Breast epithelium (tissue), 4 donors: Measurements from ENCODE around the gene ZNF518A. TPM values are rescaled to one million over a fixed set of nuclear protein-coding genes. Genes with fewer than 3 reads are reported as not detected.

Source experiments
- DNase-seq, 2 donors: peaks; one replicate each; pipeline ENCODE4 v3.0.0-alpha.2; 2019; ENCODE audit warnings: low spot score in 2 of 2
- H3K27ac ChIP-seq, 2 donors: fragments of 200-600 bp; sonication (generic) in 1 of 2; one replicate each; pipeline ENCODE4 v1.5.1; 2016 to 2019; ENCODE audit warnings: mild to moderate bottlenecking in 1 of 2
- H3K27me3 ChIP-seq, 2 donors: fragments of 200-600 bp; sonication (generic) in 1 of 2; one replicate each; pipeline versions ENCODE4 v1.5.1 to v1.6.0; 2017 to 2019; ENCODE audit warnings: control low read depth in 1 of 2, mild to moderate bottlenecking in 1 of 2
- H3K36me3 ChIP-seq: fragments of 200-600 bp; one replicate; pipeline ENCODE4 v1.5.1; 2019
- H3K4me1 ChIP-seq, 2 donors: fragments of 200-600 bp; sonication (generic); one replicate each; pipeline ENCODE4 v1.5.1; 2016 to 2019; ENCODE audit warnings: control low read depth in 1 of 2
- H3K4me3 ChIP-seq, 3 donors: fragments of 200-600 bp; sonication (generic); 1 replicate in 2 of 3; 2 replicates in 1 of 3; pipeline ENCODE4 v1.5.1; 2016 to 2019; ENCODE audit warnings: mild to moderate bottlenecking in 3 of 3, moderate library complexity in 2 of 3
- H3K9me3 ChIP-seq, 2 donors: fragments of 200-600 bp; sonication (generic) in 1 of 2; one replicate each; pipeline ENCODE4 v1.5.1; 2016 to 2019; ENCODE audit warnings: control low read depth in 1 of 2
- CTCF ChIP-seq, 3 donors: fragments of 450-650 bp; IDR thresholded peaks; one replicate each; pipeline ENCODE4 v1.5.1; 2016 to 2017; ENCODE audit warnings: antibody characterized with exemption in 3 of 3, mild to moderate bottlenecking in 3 of 3, moderate library complexity in 3 of 3
- POLR2A ChIP-seq: fragments of 450-650 bp; IDR thresholded peaks from one replicate; pipeline ENCODE4 v1.6.1; 2016; ENCODE audit warnings: antibody characterized with exemption, mild to moderate bottlenecking, moderate library complexity
- POLR2AphosphoS5 ChIP-seq, 3 donors: sonication (generic); formaldehyde crosslinking; IDR thresholded peaks; one replicate each; pipeline ENCODE4 v1.6.1; 2017; ENCODE audit warnings: antibody characterized with exemption in 3 of 3
- intact Hi-C: fragments of 100-400 bp; cut with DNase I; formaldehyde crosslinking; loops from one replicate; pipeline ENCODE4 v1.15.1; 2023; ENCODE audit warnings: low total_unique reads
- total RNA-seq, 3 donors: library from RNA; depleted of rRNA; stranded (reverse); fragments of >200 nt; gene quantifications; one replicate each; pipeline ENCODE4 v1.1.0, GENCODE V29; 2016

Gene ZNF518A
- total RNA-seq, 3 donors from 2014 or later, result 18.1 to 33.7 (median 22.9) TPM

GRCh38 chr10:96107623-96108038 lies 22.5 kb upstream of the ZNF518A start:
- H3K27ac ChIP-seq, result no peak overlapping the region
- TF ChIP-seq POLR2A (no peak), POLR2AphosphoS5 (IDR thresholded peaks at IDR 0.05) (no peak), CTCF (IDR thresholded peaks at IDR 0.05) (no peak)
- intact Hi-C loops, result no loop called here
- H3K9me3 ChIP-seq, result peaks cover 0 to 7% of the 10 kb centered on the region in 2 donors
- H3K4me3 ChIP-seq, result no peak overlapping the region
- no peak for DNase-seq
- H3K36me3 ChIP-seq, result no peaks in the 10 kb centered on the region
- H3K27me3 ChIP-seq, result peaks cover 0 to 37% of the 10 kb centered on the region in 2 donors
- no peaks in the 10 kb centered on the region for H3K4me1 ChIP-seq

DNA sequence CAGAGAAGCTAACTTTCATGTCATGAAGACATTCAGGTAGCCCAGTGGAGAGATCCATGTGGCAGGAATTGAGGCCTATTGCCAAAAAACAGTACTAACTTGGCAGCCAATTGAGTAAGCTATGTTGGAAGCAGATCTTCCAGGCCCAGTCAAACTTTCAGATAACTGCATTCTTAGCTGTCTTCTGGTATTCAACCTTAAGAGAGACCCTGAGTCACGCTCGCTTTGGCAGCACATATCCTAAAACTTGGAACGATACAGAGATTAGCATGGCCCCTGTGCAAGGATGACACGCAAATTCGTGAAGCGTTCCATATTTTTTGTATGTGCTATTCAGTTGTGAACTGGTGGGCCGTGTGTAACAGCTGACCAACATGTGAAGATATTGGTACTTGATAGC lies 17.6 kb upstream of the ZNF518A start:
- DNase-seq, result no peak
- no peak overlapping the region for H3K27ac ChIP-seq
- no peaks in the 10 kb centered on the region for H3K4me1 ChIP-seq
- peaks cover 0 to 52% of the 10 kb centered on the region in 2 donors for H3K27me3 ChIP-seq
- H3K4me3 ChIP-seq, result no peak overlapping the region
- intact Hi-C loops, result no loop called here
- TF ChIP-seq POLR2AphosphoS5 (IDR thresholded peaks at IDR 0.05) (no peak), CTCF (IDR thresholded peaks at IDR 0.05) (no peak)
- peaks cover 0 to 7% of the 10 kb centered on the region in 2 donors for H3K9me3 ChIP-seq
- no peaks in the 10 kb centered on the region for H3K36me3 ChIP-seq

GRCh38 chr10:96118604-96119450 lies 11.3 kb upstream of the ZNF518A start:
- H3K9me3 ChIP-seq, result no peaks in the 10 kb centered on the region
- H3K4me3 ChIP-seq, result peak overlapping the region in 1 of 3 donors; percentile 13
- peaks cover 0 to 57% of the 10 kb centered on the region in 2 donors for H3K27me3 ChIP-seq
- TF ChIP-seq POLR2A (no peak), POLR2AphosphoS5 (IDR thresholded peaks at IDR 0.05) (no peak), CTCF (IDR thresholded peaks at IDR 0.05) (no peak)
- no peaks in the 10 kb centered on the region for H3K4me1 ChIP-seq
- H3K36me3 ChIP-seq, result no peaks in the 10 kb centered on the region
- intact Hi-C loops, result no loop called here
- DNase-seq, result no peak
- no peak overlapping the region for H3K27ac ChIP-seq

DNA sequence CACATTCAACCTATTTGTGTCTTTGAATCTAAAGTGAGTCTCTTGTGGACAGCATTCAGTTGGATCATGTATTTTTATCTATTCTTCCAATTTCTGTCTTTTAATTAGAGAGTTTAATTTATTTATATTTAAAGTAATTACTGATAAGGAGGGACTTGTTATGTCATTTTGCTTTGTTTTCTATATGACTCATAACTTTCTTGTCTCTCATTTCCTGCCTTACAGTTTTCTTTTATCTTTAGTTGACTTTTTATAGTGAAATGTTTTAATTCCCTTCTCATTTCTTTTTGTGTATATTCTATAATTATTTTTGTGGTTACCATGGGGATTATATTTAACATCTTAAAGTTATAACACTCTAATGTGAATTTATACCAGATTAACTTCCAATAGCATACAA lies 7.3 kb upstream of the ZNF518A start:
- Histone ChIP-seq H3K36me3 (no peaks in the 10 kb centered on the region), H3K9me3 (no peaks in the 10 kb centered on the region), H3K4me3 (no peak overlapping the region), H3K27me3 (peaks cover 0 to 58% of the 10 kb centered on the region in 2 donors), H3K27ac (no peak overlapping the region), H3K4me1 (no peaks in the 10 kb centered on the region)
- TF ChIP-seq CTCF (IDR thresholded peaks at IDR 0.05), result no peak
- no peak for TF ChIP-seq POLR2AphosphoS5 (IDR thresholded peaks at IDR 0.05)
- no peak for TF ChIP-seq POLR2A
- intact Hi-C loops, result no loop called here
- no peak for DNase-seq
